Measurements from ENCODE around the gene OS9.

DNA sequence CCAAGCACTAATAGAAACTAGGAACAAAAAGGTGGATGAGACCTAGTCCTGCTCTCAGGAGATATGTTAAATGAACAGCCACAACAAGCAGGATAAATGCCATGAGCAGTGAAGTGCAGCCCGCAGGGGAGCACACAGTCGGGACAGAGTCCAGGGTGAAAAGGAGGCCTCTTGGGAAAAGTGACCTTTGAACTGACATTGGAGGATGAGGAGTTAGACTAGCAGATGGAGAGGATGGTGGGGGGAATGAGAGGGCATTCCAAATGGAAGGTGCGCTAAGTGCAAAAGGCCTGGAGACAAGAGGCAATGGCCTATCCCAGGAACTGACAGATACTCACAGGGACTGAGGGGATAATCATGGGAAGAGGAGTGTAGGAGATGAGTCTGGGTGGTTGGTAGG is 4.5 kb downstream of the OS9 start:
- TF ChIP-seq POLR2A (IDR thresholded peaks at IDR 0.05; ENCODE audit: low read depth, low read length) (no peak), TAF1 (IDR thresholded peaks at IDR 0.05; ENCODE audit: low read depth, low read length) (no peak)

All from GM12891 (cell line).